Thoracic aorta (tissue), 2 donors: ENCODE measurements around the gene BAZ1A. TPM values are rescaled to one million over a fixed set of nuclear protein-coding genes. Genes with fewer than 3 reads are reported as not detected.
"Not testable (repeated sequence)": the region's sequence is repeated elsewhere in the genome, so short reads cannot be mapped to it uniquely, and the experiment has no call there.

Experiments
- ATAC-seq: fragments of 150-250 bp; one replicate; pipeline ENCODE4 v1.8.0; 2017; ENCODE audit warnings: low read depth; ENCODE audit not compliant: insufficient number of reproducible peaks, low FRiP score
- DNase-seq: peaks from one replicate; pipeline ENCODE4 v3.0.0-alpha.2; 2020; ENCODE audit warnings: low spot score
- H3K27ac ChIP-seq, 2 donors: fragments of 200-600 bp; sonication (generic); 1 replicate in 1 of 2; 2 replicates in 1 of 2; pipeline ENCODE4 v1.5.1; 2016; ENCODE audit warnings: mild to moderate bottlenecking in 2 of 2, moderate library complexity in 2 of 2
- H3K27me3 ChIP-seq: fragments of 200-600 bp; sonication (generic); replicated peaks from 2 replicates; pipeline ENCODE4 v1.6.0; 2016; ENCODE audit warnings: mild to moderate bottlenecking; ENCODE audit not compliant: insufficient read depth
- H3K36me3 ChIP-seq: fragments of 200-600 bp; sonication (generic); one replicate; pipeline ENCODE4 v1.5.1; 2016
- H3K4me1 ChIP-seq, 2 donors: fragments of 200-600 bp; sonication (generic); 1 replicate in 1 of 2; 2 replicates in 1 of 2; pipeline versions ENCODE4 v1.5.1 to v1.6.0; 2016; ENCODE audit warnings: low read depth in 2 of 2, mild to moderate bottlenecking in 1 of 2; ENCODE audit not compliant: control insufficient read depth in 1 of 2
- H3K4me3 ChIP-seq: fragments of 200-600 bp; sonication (generic); 2 replicates; pipeline ENCODE4 v1.5.1; 2016; ENCODE audit warnings: mild to moderate bottlenecking
- H3K9me3 ChIP-seq: fragments of 200-600 bp; sonication (generic); 2 replicates; pipeline ENCODE4 v1.5.1; 2016
- CTCF ChIP-seq: fragments of 200-600 bp; sonication (generic); IDR thresholded peaks from one replicate; pipeline ENCODE4 v1.5.1; 2019; ENCODE audit warnings: antibody characterized with exemption
- total RNA-seq, 2 donors: library from RNA; depleted of rRNA; stranded (reverse); fragments of >200 nt; gene quantifications; one replicate each; pipeline versions ENCODE4 v1.1.0 to v1.2.3, GENCODE V29; 2016

The BAZ1A gene
- total RNA-seq, 2 donors from 2014 or later, result 16.1 to 51.6 TPM

GRCh38 chr14:34817768-34818167, 57.4 kb downstream of the BAZ1A start:
- Histone ChIP-seq H3K9me3 (no peaks in the 10 kb centered on the region), H3K4me1 (no peaks in the 10 kb centered on the region), H3K27ac (no peak overlapping the region), H3K27me3 (no peaks in the 10 kb centered on the region), H3K4me3 (no peak overlapping the region), H3K36me3 (no peaks in the 10 kb centered on the region)
- DNase-seq, result no peak
- no peak for ATAC-seq
- no peak for TF ChIP-seq CTCF

GRCh38 chr14:34810028-34810427, 65.1 kb downstream of the BAZ1A start:
- no peak overlapping the region for H3K4me3 ChIP-seq
- no peak for ATAC-seq
- H3K4me1 ChIP-seq, result no peaks in the 10 kb centered on the region
- peaks cover 3% of the 10 kb centered on the region for H3K36me3 ChIP-seq
- no peaks in the 10 kb centered on the region for H3K27me3 ChIP-seq
- no peaks in the 10 kb centered on the region for H3K9me3 ChIP-seq
- no peak for DNase-seq
- no peak for TF ChIP-seq CTCF
- no peak overlapping the region for H3K27ac ChIP-seq

- DNase-seq (no peak), ATAC-seq (no peak)
- peaks cover 12% of the 10 kb centered on the region for H3K36me3 ChIP-seq
- TF ChIP-seq CTCF, result no peak
- H3K4me3 ChIP-seq, result no peak overlapping the region
- no peaks in the 10 kb centered on the region for H3K27me3 ChIP-seq
- no peaks in the 10 kb centered on the region for H3K9me3 ChIP-seq
- H3K27ac ChIP-seq, result no peak overlapping the region
- no peaks in the 10 kb centered on the region for H3K4me1 ChIP-seq
Observed at GRCh38 chr14:34806257-34806656, 68.9 kb downstream of the BAZ1A start.

- H3K27me3 ChIP-seq, result no peaks in the 10 kb centered on the region
- H3K36me3 ChIP-seq, result peaks cover 10% of the 10 kb centered on the region
- DNase-seq (no peak), ATAC-seq (no peak)
- no peak overlapping the region for H3K4me3 ChIP-seq
- H3K4me1 ChIP-seq, result no peaks in the 10 kb centered on the region
- H3K9me3 ChIP-seq, result no peaks in the 10 kb centered on the region
- H3K27ac ChIP-seq, result no peak overlapping the region
- no peak for TF ChIP-seq CTCF
Observed at GRCh38 chr14:34804933-34805332, 70.2 kb downstream of the BAZ1A start.

GRCh38 chr14:34798861-34799260, 76.3 kb downstream of the BAZ1A start:
- Histone ChIP-seq H3K4me1 (peaks cover 3 to 12% of the 10 kb centered on the region in 2 donors), H3K36me3 (peaks cover 29% of the 10 kb centered on the region)
- not testable (repeated sequence) for H3K27ac ChIP-seq, H3K27me3 ChIP-seq, DNase-seq, ATAC-seq, H3K4me3 ChIP-seq, H3K9me3 ChIP-seq
